K562 (cell line): ENCODE data around the gene CCT7. TPM values are rescaled to one million over a fixed set of nuclear protein-coding genes. Genes with fewer than 3 reads are reported as not detected.

Source experiments
- ARHGAP35 ChIP-seq: fragments of 450-650 bp; IDR thresholded peaks from 2 replicates; pipeline ENCODE4 v1.6.1; 2018; ENCODE audit not compliant: partially characterized antibody
- BRCA1 ChIP-seq, 2 experiments: fragments of 450-650 bp in 1 of 2; sonication (generic) in 1 of 2; formaldehyde crosslinking in 1 of 2; IDR thresholded peaks; 2 replicates each; pipeline versions ENCODE4 v1.5.0 to v1.6.1; 2017 to 2020; ENCODE audit warnings: mild to moderate bottlenecking in 1 of 2, missing genetic modification reagents in 1 of 2
- GATA2 ChIP-seq: sonication (generic); formaldehyde crosslinking; IDR thresholded peaks from 2 replicates; pipeline ENCODE4 v1.4.0; 2020; ENCODE audit warnings: mild to moderate bottlenecking, missing genetic modification reagents
- HDAC8 ChIP-seq: fragments of 450-650 bp; IDR thresholded peaks from 2 replicates; pipeline ENCODE4 v1.6.1; 2016; ENCODE audit warnings: mild to moderate bottlenecking, missing genetic modification characterization, moderate library complexity, missing compliant biosample characterization
- HES1 ChIP-seq: fragments of 450-650 bp; IDR thresholded peaks from 2 replicates; pipeline ENCODE4 v1.6.1; 2016; ENCODE audit warnings: low read depth, mild to moderate bottlenecking, moderate library complexity
- HMG20B ChIP-seq: fragments of 250-450 bp; sonication (Bioruptor Pico); IDR thresholded peaks from 2 replicates; pipeline ENCODE4 v1.5.0; 2021; ENCODE audit warnings: mild to moderate bottlenecking
- IFI16 ChIP-seq: fragments of 250-450 bp; sonication (Bioruptor Pico); IDR thresholded peaks from 2 replicates; pipeline ENCODE4 v2.1.2; 2022; ENCODE audit warnings: mild to moderate bottlenecking, inconsistent platforms
- NFRKB ChIP-seq: fragments of 450-650 bp; IDR thresholded peaks from 2 replicates; pipeline ENCODE4 v1.6.1; 2016; ENCODE audit warnings: low read depth
- NFXL1 ChIP-seq: fragments of 450-650 bp; formaldehyde crosslinking; IDR thresholded peaks from 2 replicates; pipeline ENCODE4 v1.4.0; 2021; ENCODE audit warnings: mild to moderate bottlenecking
- NR1H2 ChIP-seq: sonication (generic); formaldehyde crosslinking; IDR thresholded peaks from 2 replicates; pipeline ENCODE4 v1.4.0; 2020; ENCODE audit warnings: mild to moderate bottlenecking, missing genetic modification reagents
- PHF20 ChIP-seq: fragments of 450-650 bp; IDR thresholded peaks from 2 replicates; pipeline ENCODE4 v1.6.1; 2018; ENCODE audit not compliant: partially characterized antibody
- PML ChIP-seq: IDR thresholded peaks from 2 replicates; pipeline ENCODE4 v1.6.1; 2012; ENCODE audit warnings: low read length, inconsistent platforms
- SETDB1 ChIP-seq: IDR thresholded peaks from one replicate; pipeline ENCODE4 v1.6.1; 2012; ENCODE audit warnings: low read length, control low read depth, inconsistent platforms
- TEAD2 ChIP-seq: fragments of 450-650 bp; IDR thresholded peaks from 2 replicates; pipeline ENCODE4 v1.6.1; 2016; ENCODE audit warnings: missing genetic modification characterization, control low read depth, missing compliant biosample characterization
- ZFP36 ChIP-seq: fragments of 150-350 bp; IDR thresholded peaks from 2 replicates; pipeline ENCODE4 v1.6.1; 2018; ENCODE audit warnings: low read length, low read depth; ENCODE audit not compliant: partially characterized antibody
- ZFP91 ChIP-seq: sonication (generic); formaldehyde crosslinking; IDR thresholded peaks from 2 replicates; pipeline ENCODE4 v1.8.0; 2022; ENCODE audit warnings: mild to moderate bottlenecking, missing genetic modification reagents
- ZNF316 ChIP-seq: fragments of 450-650 bp; IDR thresholded peaks from 2 replicates; pipeline ENCODE4 v1.6.1; 2016
- ZNF395 ChIP-seq: fragments of 200-800 bp; sonication (Bioruptor generic); IDR thresholded peaks from 2 replicates; pipeline ENCODE4 v1.6.1; 2017; ENCODE audit warnings: missing genetic modification characterization, missing compliant biosample characterization
- polyA plus RNA-seq, 8 experiments: library from polyadenylated mRNA; depleted of rRNA in 4 of 8; stranded (reverse) in 5 of 8; unstranded in 3 of 8; fragments of >200 nt; fragmentation: Nextera tagmentation in 2 of 8; fragmentation: Illumina TruSeq in 1 of 8; extraction: Ambion mirVana in 2 of 8; extraction: Trizol in 1 of 8; gene quantifications; 2 replicates each; pipeline versions ENCODE4 v1.2.1 to v1.2.3, GENCODE V29; 2011 to 2014; ENCODE audit warnings: inconsistent platforms in 1 of 8, missing spikeins in 1 of 8
- total RNA-seq, 7 experiments: library from RNA; depleted of rRNA in 6 of 7; stranded (reverse); fragments of >200 nt in 6 of 7; fragmentation: Illumina TruSeq in 2 of 7; extraction: Trizol in 2 of 7; gene quantifications; 2 replicates each; pipeline versions ENCODE4 v1.2.1 to v1.2.3, GENCODE V29; 2011 to 2021; ENCODE audit warnings: low replicate concordance in 1 of 7
- TF ChIP-seq, protein P1 (sequence below): sonication (generic); formaldehyde crosslinking; IDR thresholded peaks from 2 replicates; pipeline ENCODE4 v1.8.0; 2022; ENCODE audit warnings: missing genetic modification reagents, mild to moderate bottlenecking, borderline replicate concordance
- TF ChIP-seq, protein P2 (sequence below): fragments of 450-650 bp; IDR thresholded peaks from 2 replicates; pipeline ENCODE4 v1.6.1; 2016; ENCODE audit warnings: mild to moderate bottlenecking

CCT7 gene
- total and polyA plus RNA-seq, 9 of the 15 experiments (the other 6 are each of a cell fraction or from before 2014, with no cell fraction given): 326 to 856 (median 638) TPM

- TF ChIP-seq SETDB1: no peak
- TF ChIP-seq ARHGAP35: no peak
- no peak for TF ChIP-seq HES1
- TF ChIP-seq HDAC8 (tag): no peak
- no peak for TF ChIP-seq IFI16 (CRISPR knock-in tag)
- no peak for TF ChIP-seq ZFP36
- no peak for TF ChIP-seq ZNF395 (CRISPR knock-in tag)
- 0 out of 2 replicates have a peak, but pooled peaks have one; percentile 86 for TF ChIP-seq NR1H2
- peak; percentile 87; the same call in 1 of the 2 replicates for TF ChIP-seq PML
- no peak for TF ChIP-seq GATA2 (CRISPR knock-in tag)
- TF ChIP-seq TEAD2 (tag): no peak
- peak; percentile 95 for TF ChIP-seq PHF20
- TF ChIP-seq BRCA1 (IDR thresholded peaks at IDR 0.05): no peak
- no peak for TF ChIP-seq BRCA1 (CRISPR knock-in tag; IDR thresholded peaks at IDR 0.05)
- TF ChIP-seq NFXL1 (CRISPR knock-in tag): no peak
- TF ChIP-seq, protein P1, sequence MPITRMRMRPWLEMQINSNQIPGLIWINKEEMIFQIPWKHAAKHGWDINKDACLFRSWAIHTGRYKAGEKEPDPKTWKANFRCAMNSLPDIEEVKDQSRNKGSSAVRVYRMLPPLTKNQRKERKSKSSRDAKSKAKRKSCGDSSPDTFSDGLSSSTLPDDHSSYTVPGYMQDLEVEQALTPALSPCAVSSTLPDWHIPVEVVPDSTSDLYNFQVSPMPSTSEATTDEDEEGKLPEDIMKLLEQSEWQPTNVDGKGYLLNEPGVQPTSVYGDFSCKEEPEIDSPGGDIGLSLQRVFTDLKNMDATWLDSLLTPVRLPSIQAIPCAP: 0 out of 2 replicates have a peak, but pooled peaks have one; percentile 78
- TF ChIP-seq NFRKB: peak; percentile 84
- no peak for TF ChIP-seq HMG20B (CRISPR knock-in tag)
- TF ChIP-seq, protein P2, sequence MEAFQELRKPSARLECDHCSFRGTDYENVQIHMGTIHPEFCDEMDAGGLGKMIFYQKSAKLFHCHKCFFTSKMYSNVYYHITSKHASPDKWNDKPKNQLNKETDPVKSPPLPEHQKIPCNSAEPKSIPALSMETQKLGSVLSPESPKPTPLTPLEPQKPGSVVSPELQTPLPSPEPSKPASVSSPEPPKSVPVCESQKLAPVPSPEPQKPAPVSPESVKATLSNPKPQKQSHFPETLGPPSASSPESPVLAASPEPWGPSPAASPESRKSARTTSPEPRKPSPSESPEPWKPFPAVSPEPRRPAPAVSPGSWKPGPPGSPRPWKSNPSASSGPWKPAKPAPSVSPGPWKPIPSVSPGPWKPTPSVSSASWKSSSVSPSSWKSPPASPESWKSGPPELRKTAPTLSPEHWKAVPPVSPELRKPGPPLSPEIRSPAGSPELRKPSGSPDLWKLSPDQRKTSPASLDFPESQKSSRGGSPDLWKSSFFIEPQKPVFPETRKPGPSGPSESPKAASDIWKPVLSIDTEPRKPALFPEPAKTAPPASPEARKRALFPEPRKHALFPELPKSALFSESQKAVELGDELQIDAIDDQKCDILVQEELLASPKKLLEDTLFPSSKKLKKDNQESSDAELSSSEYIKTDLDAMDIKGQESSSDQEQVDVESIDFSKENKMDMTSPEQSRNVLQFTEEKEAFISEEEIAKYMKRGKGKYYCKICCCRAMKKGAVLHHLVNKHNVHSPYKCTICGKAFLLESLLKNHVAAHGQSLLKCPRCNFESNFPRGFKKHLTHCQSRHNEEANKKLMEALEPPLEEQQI: no peak
- TF ChIP-seq ZNF316: no peak
- no peak for TF ChIP-seq ZFP91 (CRISPR knock-in tag)
Measured at GRCh38 chr2:73233932-73234832, at the start of gene CCT7 (continued).
